Airway epithelial cell (primary cell): Measurements from ENCODE around the gene HMGA1. TPM values are rescaled to one million over a fixed set of nuclear protein-coding genes. Genes with fewer than 3 reads are reported as not detected.

Source experiments
- total RNA-seq: library from RNA; depleted of rRNA; stranded (reverse); fragments of >200 nt; gene quantifications from 2 replicates; pipeline ENCODE4 v1.2.3, GENCODE V29; 2015

HMGA1 gene, protein sequence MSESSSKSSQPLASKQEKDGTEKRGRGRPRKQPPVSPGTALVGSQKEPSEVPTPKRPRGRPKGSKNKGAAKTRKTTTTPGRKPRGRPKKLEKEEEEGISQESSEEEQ
- total RNA-seq = 301 and 418 TPM in 2 replicates

DNA sequence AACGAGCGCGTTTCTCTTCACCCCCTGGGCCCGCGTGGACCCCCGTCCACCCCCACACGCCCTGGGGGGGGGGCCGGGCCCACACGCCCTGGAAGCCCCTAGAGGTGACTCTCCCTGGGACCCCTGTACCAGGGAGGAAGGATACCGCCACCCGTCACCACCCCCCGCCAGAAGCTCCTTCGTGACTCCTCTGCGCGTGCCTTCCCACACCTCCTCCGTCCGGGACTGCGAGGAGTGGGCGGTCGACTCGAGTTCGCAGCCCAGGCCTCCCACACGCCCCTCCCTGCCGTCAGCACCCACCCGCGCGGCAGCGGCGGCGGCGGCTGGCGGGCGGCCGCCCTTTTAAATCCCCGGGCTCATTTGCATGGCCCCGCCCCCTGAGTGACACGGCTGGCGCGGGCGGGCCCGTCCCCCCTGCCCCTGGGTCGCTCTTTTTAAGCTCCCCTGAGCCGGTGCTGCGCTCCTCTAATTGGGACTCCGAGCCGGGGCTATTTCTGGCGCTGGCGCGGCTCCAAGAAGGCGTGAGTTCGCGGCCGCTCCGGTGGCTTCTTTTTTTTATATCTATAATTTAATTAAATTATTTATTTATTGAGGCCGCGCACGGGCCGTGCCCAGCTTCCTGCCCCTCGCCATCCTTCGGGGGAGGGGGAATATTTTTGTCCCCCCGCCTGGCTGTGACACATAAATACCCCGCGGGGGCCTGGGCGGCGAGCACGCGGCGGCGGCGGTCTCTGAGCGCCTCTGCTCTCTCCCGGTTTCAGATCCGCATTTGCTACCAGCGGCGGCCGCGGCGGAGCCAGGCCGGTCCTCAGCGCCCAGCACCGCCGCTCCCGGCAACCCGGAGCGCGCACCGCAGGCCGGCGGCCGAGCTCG is at the start of gene HMGA1:
Gene HMGA1, plus strand, starts transcription at position 431 of the 873 bp plus-strand sequence. CDS start 3,908 bp downstream, outside the sequence.

DNA sequence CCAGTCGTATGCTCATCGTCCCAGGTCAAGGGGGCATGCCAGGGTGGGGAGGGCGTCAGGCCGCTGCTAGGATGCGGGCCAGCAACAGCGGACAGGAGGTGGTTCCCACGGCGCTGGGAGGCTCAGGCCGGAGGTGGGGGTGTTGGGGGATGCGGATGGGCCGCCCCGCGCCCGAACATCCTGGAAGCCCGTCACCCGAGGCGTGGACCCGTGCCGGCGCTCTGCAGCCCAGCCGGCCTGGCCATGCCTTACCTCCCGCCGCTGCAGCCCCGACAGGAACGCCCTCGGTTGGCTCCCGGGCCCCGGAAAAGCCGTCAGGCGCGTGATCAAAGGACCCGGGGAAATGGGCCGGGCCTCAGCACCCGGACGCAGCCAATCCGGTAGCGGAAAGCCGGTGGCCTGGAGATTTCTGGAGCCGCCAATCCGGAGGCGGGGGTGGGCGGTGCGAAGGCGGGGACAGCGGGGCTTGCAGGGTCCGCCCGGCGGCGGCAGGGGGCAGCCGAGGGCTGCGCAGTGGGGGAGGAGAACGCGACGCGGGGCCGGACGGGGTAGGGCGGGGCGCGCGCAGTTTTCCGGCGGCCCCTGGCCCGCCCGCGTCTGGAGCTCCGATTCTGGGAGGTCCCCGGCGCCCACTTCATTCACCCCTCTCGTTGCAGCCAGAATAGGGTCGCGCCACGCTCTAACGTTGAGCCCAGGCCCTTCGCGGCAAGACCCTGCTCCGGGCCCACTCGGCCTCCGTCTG is 12.2 kb downstream of the HMGA1 start, which contains the start of gene SMIM29:
Gene SMIM29, minus strand, starts transcription at position 280 of the 742 bp plus-strand sequence. CDS start 1,215 bp downstream, outside the sequence.

Other genes starting within 250 kb of the HMGA1 start
- gene GRM4, start 90.8 kb upstream of the HMGA1 start, total RNA-seq = 0.07 TPM in 1 of 2 replicates, not detected in the other
- gene SMIM29, start 12.1 kb downstream of the HMGA1 start, total RNA-seq = 18.2 and 19.2 TPM in 2 replicates
- 17.1 and 21.1 TPM in 2 replicates for gene NUDT3, start 155.8 kb downstream of the HMGA1 start, total RNA-seq
- gene RPS10, start 189.2 kb downstream of the HMGA1 start, total RNA-seq = 4,178 and 5,351 TPM in 2 replicates
- not detected in 2 replicates for gene PACSIN1, start 229.2 kb downstream of the HMGA1 start, total RNA-seq